A673 (cell line): ENCODE data around the gene TMEM178B.

Source experiments
- EZH2 ChIP-seq: fragments of 200-600 bp; sonication (generic); IDR thresholded peaks from 2 replicates; pipeline ENCODE4 v1.6.1; 2017; ENCODE audit warnings: borderline replicate concordance, low read depth, mild to moderate bottlenecking, mixed read lengths, antibody characterized with exemption, low read length; ENCODE audit not compliant: poor library complexity, severe bottlenecking
- TF ChIP-seq, protein P1 (sequence below): fragments of 300-800, 200-600 bp; sonication (generic); conservative IDR thresholded peaks from 2 replicates; pipeline ENCODE4 v1.5.1; 2017; ENCODE audit warnings: low read depth, mild to moderate bottlenecking, antibody characterized with exemption, low read length, moderate library complexity, mixed read lengths

DNA sequence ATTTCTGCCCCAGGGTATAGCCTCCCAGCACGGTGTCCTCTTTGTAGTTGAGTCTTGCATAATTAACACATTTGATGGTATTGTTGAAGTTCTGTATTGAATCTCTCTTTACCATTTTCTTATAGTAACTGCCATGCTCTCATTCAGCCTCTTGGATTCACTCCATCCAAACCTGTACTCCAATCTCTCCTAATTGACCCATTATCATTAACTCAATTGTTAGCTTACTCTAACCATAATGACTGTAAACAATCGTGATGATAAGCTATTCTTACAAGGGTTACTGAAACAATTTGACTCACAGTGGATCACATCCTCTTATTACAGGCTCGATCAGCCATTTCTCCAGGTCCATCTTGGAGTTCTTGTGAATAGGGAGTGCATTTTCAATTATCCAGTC lies 285.4 kb downstream of the TMEM178B start:
- TF ChIP-seq, protein P1, sequence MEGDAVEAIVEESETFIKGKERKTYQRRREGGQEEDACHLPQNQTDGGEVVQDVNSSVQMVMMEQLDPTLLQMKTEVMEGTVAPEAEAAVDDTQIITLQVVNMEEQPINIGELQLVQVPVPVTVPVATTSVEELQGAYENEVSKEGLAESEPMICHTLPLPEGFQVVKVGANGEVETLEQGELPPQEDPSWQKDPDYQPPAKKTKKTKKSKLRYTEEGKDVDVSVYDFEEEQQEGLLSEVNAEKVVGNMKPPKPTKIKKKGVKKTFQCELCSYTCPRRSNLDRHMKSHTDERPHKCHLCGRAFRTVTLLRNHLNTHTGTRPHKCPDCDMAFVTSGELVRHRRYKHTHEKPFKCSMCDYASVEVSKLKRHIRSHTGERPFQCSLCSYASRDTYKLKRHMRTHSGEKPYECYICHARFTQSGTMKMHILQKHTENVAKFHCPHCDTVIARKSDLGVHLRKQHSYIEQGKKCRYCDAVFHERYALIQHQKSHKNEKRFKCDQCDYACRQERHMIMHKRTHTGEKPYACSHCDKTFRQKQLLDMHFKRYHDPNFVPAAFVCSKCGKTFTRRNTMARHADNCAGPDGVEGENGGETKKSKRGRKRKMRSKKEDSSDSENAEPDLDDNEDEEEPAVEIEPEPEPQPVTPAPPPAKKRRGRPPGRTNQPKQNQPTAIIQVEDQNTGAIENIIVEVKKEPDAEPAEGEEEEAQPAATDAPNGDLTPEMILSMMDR = no peak
- TF ChIP-seq EZH2 = no peak
